K562 treated with DMSO at 1 percent for 12 hours (cell line): ENCODE measurements around the gene CYSTM1. TPM values are rescaled to one million over a fixed set of nuclear protein-coding genes. Genes with fewer than 3 reads are reported as not detected.

Source experiments
- total RNA-seq: library from RNA; unstranded; fragments of 300-600 nt; gene quantifications from 2 replicates; pipeline ENCODE4 v1.2.3, GENCODE V29; 2022; ENCODE audit not compliant: insufficient read depth

The CYSTM1 gene, protein sequence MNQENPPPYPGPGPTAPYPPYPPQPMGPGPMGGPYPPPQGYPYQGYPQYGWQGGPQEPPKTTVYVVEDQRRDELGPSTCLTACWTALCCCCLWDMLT
- total RNA-seq: 110 and 116 TPM in 2 replicates

GRCh38 chr5:140174465-140175366 lies at the start of gene CYSTM1:
CYSTM1 (plus strand) TSS chr5:140175188; CDS start chr5:140194466, 19,278 bp downstream.

DNA sequence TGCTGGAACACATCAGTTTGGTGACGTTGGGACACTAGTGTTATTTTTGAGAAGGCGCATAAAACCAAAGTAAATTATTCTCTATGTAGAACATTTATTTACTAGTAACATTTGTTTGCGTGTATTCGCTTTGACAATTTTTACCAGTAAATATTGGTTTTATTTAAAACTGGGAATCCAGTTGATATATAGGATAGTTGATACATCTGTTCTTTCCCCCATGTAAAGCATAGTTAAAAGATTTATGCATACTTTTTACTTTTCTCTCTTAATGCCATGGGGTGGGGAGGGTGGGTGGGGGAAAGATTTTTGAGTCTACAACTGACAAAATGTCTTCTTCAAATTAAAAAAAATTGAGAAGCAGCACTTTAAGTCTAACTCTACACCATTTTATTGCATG lies 49.4 kb upstream of the CYSTM1 start, which contains the start of gene IGIP:
Gene IGIP, plus strand, starts transcription at position 301 of the 400 bp plus-strand sequence. CDS start 2,540 bp downstream, outside the sequence.

Other genes starting within 250 kb of the CYSTM1 start
- 2.1 TPM in 1 of 2 replicates, not detected in the other for gene NRG2, start 131.9 kb upstream of the CYSTM1 start, total RNA-seq
- 4.1 and 11.7 TPM in 2 replicates for gene PURA, start 61.1 kb upstream of the CYSTM1 start, total RNA-seq
- 0.67 and 2.8 TPM in 2 replicates for gene IGIP, start 49.3 kb upstream of the CYSTM1 start, total RNA-seq
- 64.8 and 83.1 TPM in 2 replicates for gene PFDN1, start 127.9 kb downstream of the CYSTM1 start, total RNA-seq
- 0.57 and 2.9 TPM in 2 replicates for gene HBEGF, start 171.4 kb downstream of the CYSTM1 start, total RNA-seq
- gene SLC4A9, start 185.0 kb downstream of the CYSTM1 start, total RNA-seq: not detected in 2 replicates
- 23.4 and 87.3 TPM in 2 replicates for gene ANKHD1, start 226.6 kb downstream of the CYSTM1 start, total RNA-seq